Uterus (tissue), 2 donors: ENCODE measurements around the gene NFE2L3.
"Not testable (repeated sequence)": the region's sequence is repeated elsewhere in the genome, so short reads cannot be mapped to it uniquely, and the experiment has no call there.

Experiments used
- POLR2A ChIP-seq, 2 donors: fragments of 450-650 bp; IDR thresholded peaks; one replicate each; pipeline ENCODE4 v1.6.1; 2016; ENCODE audit warnings: antibody characterized with exemption in 2 of 2, mild to moderate bottlenecking in 1 of 2, moderate library complexity in 1 of 2
- TF ChIP-seq, protein P1 (sequence below), 4 experiments: fragments of 200-600 bp in 2 of 4; fragments of 450-650 bp in 2 of 4; sonication (generic) in 2 of 4; IDR thresholded peaks; one replicate each; pipeline ENCODE4 v1.5.1; 2016 to 2019; ENCODE audit warnings: antibody characterized with exemption in 4 of 4, mild to moderate bottlenecking in 2 of 4, moderate library complexity in 1 of 4

GRCh38 chr7:26147646-26148306 is 4.2 kb upstream of the NFE2L3 start:
- TF ChIP-seq, protein P1, sequence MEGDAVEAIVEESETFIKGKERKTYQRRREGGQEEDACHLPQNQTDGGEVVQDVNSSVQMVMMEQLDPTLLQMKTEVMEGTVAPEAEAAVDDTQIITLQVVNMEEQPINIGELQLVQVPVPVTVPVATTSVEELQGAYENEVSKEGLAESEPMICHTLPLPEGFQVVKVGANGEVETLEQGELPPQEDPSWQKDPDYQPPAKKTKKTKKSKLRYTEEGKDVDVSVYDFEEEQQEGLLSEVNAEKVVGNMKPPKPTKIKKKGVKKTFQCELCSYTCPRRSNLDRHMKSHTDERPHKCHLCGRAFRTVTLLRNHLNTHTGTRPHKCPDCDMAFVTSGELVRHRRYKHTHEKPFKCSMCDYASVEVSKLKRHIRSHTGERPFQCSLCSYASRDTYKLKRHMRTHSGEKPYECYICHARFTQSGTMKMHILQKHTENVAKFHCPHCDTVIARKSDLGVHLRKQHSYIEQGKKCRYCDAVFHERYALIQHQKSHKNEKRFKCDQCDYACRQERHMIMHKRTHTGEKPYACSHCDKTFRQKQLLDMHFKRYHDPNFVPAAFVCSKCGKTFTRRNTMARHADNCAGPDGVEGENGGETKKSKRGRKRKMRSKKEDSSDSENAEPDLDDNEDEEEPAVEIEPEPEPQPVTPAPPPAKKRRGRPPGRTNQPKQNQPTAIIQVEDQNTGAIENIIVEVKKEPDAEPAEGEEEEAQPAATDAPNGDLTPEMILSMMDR (IDR thresholded peaks at IDR 0.05): not testable (repeated sequence)
- TF ChIP-seq POLR2A (IDR thresholded peaks at IDR 0.05): not testable (repeated sequence)
